HG03432 (cell line): ENCODE results near the gene BCAP31.
"Not testable (repeated sequence)": the region's sequence is repeated elsewhere in the genome, so short reads cannot be mapped to it uniquely, and the experiment has no call there.

Experiments used
- ATAC-seq: cut with Tn5 transposase; IDR thresholded peaks from one replicate; pipeline ENCODE4 v1.9.1; 2021; ENCODE audit warnings: mild to moderate bottlenecking, moderate library complexity; ENCODE audit not compliant: unreplicated experiment

The BCAP31 gene

DNA sequence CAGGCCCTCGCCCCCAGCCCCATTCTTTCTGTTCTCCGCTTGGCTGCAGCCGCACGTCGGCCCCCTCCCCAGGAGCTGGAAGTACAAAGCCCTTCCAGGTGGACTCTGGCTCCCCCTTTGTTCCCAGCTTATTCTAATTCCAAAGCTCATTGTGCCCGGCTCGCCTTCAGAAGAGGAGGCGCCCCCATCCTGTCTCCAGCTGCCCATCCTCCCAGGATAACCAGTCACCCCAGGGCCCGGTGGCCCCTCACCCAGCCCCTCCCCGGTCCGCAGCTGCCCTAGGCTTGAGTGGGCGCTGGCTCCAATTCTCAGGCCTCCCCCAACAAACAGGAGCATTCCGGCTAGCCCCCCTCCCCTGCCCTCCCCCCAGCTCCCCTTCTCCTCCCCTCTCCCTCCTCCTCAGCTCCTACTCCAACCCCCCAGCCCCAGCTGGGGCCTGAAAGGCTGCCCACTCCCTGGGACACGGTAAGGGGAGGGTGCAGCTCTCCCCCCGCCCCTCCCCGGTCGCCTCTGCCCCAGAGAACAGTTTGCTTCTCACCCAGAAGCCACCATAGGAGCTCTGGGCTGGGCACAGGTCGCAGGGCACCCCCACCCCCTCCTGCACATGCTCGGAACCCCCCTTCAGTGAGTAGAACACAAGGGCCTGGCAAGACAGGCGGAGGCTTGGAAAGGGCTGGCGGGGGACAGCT is 39.6 kb downstream of the BCAP31 start:
- no peak for ATAC-seq

DNA sequence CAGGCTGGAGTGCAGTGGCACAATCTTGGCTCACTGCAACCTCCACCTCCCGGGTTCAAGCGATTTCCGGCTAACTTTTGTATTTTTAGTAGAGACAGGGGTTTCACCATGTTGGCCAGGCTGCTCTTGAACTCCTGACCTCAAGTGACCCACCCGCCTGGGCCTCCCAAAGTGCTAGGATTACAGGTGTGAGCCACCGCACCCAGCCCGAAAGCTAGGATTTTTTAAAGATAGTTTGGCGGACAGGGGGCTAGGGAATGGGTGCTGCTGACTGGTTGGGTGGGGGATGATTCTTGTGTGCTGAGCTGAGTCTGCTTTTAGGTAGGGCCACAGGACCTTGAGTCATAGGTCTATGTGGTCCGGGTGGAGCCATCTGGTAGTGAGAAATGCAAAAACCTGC is 40.7 kb downstream of the BCAP31 start:
- not testable (repeated sequence) for ATAC-seq

DNA sequence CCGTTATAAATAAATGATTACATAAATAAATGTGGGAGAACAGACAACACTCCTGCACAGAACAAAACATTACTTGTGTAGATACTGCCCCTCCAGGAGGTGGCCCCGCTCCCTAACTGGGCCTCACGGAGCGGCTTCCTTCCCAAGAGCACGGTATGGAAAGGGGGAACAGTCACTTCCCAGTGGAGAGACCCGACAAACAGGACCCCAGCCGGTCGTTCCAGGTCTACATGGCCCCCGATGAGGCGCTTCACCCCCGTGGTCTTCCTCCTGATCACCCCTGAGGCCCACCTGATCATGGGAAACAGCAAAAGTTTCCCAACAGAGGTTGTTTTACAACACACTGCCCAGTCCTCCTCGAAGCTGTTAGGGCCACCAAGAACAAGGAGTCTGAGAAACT is 43.0 kb downstream of the BCAP31 start:
- ATAC-seq, result no peak

DNA sequence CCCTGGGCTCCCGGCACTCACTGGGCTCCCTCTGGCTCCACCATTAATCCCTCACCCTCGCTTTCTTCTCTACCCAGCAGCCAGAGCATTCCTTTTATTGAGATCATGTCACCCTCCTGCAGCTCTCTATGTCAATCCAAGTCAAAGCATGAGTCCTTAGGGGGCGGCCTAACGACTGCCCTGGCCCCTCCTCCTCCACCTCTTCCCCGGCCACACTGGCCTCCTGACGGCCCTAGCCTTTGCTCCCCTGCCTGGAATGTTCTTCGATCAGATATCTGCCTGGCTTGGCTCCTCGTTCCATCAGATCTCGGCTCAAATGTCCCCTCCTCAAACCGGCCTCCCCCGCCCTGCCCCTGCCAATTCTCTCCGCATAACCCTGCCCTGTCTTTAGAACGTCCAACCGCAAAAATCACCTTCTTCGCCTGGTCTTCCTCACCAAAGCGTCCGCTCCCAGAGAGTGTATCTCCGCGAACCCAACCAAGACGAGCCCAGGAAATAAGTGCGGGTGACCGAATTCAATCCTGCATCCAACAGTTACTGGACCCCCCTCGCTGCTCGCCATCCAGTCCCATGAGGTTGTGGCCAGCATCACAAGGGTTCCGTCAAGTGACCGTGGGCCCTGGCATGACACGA is 49.9 kb downstream of the BCAP31 start:
- no peak for ATAC-seq

DNA sequence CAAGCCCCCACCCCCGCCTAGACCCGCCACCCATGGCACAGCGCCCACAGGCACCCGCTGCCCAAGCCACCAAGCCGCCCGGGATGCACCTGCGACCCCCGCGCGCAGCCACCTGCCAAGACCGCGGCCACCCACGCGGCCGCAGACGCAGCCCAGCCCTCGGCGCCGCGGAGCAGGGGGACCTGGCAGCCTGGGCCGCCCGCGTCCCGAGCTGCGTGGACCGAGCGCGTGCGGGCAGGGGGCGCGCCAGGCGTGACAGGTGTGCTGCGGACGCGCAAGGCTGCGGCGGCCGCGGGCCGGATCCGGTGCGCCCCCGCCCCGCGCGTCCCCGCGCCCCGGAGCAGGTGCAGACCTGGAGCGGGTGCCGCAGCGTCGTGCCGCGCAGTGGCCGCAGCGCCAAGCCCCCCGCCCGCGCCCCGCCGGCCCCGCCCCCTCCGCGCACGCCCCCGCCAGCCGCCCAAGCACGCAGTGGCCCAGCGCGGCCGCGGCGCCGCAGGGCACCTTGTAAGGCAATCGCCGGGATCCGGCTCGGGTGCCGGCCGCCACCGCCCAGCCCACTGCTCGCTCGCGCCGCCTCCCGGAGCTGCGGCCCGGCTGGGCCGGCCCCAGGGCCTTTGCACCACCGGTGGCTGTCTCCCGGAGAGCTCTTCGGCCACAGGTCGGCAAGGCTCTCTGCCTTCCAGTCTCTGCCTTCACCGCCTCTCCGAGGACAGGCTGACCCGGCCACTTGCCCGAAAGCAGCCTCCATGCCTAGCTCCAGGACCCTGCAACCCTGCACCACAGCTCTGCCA is 50.6 kb downstream of the BCAP31 start, which contains the start of gene PNCK:
PNCK (minus strand) TSS at position 386 of the 791 bp plus-strand sequence. CDS start 737 bp downstream, outside the sequence.
- ATAC-seq, result no peak

DNA sequence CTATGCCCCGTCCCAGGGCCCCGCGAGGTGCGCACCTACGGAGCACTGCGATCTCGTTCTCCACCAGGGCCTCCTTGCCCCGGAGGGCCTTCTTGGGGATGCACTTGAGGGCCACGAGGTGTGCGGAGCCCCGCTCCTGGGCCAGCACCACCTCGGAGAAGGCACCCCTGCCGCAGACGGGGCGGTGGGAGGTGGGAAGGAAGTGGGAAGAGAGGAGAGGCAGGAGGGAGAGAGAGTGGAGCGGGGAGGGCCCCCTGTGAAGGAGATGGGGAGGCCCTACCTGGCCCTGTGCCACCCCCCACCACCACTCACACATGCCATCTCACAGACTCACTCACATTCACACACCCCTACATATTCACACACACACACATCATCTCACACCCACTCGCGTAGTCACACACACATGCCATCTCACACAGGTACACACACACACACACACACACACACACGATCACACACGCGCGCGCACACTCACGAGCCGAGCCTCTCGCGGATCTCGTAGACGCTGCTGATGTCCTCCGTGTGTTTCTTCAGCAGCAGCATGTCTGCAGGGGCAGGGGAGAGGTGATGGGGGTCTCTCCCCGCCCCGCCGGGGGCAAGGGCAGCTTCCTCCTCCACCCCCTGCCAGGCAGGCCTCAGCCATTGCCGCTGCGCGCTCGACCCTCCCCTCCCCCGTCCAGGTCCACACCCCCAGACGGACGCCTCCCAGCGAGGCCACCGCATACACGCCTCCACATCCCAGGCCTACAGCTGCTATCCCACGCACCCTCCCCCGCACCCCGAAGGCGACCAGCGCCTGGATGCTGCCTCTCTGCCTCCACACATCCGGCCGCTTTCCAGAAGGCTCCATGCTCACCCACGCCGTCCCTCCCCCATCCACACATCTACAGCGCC is 51.4 kb downstream of the BCAP31 start:
- no peak for ATAC-seq

DNA sequence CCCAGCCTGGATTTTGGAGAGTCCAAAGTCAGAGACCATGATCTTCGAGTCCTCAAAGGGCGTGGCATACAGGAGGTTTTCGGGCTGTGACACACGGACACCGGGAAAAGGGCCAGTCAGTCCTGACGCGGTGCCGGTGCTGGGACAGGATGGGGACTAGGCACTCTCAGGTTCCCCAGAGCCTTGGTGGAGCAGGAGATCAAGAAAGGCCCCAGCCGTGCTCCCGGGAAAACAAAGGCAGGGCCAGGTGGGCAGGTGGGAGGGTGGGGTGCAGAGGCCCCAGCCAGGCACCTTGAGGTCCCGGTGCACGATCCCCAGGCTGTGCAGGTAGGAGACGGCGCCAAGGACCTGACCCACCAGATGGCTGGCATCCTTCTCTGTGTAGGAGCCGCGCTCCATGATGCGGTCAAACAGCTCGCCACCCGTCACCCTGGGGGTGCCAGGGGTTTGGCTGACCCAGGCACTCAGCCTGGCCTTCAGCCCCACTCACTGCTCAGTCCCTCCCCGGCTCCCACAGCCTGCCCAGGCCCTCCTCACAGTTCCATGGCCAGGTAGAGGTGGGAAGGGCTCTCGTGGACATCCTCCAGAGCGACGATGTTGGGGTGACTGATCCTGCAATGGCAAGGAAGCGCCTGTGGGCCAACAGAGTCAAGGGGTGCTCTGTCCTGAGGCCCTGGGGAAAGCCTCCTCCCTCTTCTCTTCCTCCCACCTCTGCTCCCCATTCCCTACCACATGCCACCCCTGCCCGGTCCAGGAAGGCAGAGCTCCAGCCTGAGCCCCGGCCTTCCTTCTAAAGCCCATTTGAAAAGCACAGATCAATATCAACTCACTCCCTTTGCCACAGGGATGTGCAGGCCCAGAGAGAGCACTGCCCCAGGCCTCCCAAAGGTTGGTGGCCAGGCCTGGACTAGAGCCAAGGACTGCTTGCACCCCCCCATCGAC is 52.3 kb downstream of the BCAP31 start:
- no peak for ATAC-seq

DNA sequence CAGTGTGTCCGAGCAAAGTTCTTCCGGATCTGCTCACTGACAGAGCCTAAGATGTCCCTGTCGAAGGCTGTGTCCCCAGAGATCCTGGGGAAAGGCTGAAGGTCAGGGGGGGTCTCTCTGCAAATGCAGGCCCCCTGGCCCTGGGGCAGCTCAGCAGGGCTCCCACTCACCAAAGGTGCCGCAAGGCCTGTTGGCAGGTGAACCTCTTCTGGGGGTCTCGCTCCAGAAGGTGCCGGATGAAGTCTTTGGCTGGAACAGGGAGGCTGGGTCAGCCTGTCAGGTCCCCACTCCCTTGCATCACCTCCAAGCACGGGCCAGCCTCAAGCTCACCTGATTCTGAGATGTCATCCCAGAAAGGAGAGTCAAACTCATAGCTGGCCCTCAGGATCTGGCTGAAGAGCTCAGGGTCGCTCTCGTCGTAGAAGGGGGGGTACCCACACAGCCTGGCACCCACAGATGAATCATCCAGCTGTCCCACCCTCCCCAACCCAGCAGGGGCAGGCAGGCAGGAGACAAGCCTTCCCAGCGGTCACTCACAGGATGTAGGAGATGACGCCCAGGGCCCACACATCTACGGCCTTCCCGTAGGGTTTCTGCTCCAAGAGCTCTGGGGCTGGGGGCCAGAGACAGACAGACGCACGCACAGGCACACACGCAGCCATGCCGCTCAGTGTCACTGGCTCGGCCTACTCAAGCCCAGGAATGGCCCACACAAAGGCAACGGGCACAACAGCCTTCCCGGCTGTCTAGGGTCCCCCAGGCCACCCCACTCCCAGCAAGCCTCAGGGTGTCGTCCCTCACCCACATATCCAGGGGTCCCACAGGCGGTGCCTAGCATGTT is 53.2 kb downstream of the BCAP31 start:
- ATAC-seq, result no peak

DNA sequence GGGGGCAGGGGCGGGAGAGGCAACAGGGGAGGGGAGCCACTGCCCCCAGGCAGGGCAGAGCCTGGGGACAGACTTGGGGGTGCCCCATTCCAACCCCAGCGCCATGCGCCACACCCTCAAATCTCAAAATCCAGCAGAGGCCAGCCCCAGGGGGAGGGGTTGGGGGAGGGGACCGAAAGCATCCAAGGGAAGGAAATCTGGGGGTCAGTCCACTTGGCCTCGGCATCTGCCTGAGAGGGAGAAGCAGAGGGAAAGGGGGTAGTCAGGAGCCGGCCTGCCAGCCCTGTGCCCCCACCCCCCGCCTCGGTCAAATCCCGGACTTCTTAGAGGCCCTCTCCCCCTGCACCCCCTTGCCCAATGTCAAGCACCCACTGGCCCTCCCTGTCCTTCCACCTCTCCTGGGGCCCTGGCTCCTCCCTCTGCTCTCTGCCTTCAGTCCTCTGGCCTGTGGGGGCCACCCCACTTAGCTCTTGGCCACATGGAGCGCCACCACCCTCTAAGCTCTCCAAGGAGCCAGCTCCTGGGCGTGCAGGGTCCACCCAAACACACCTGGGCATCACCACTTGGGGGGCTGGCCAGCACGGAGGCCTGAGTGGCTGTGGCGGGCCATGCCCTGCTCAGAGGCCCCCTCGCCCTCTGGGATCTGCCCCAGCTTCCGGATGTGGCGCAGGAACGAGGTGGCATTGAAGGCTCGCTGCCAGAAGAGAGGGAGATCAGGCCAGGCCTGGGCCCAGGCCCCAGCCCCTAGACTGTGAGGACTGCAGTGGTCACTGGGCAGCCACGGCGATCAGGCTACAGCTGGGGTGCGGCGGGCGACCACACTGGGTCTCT is 54.1 kb downstream of the BCAP31 start:
- no peak for ATAC-seq

DNA sequence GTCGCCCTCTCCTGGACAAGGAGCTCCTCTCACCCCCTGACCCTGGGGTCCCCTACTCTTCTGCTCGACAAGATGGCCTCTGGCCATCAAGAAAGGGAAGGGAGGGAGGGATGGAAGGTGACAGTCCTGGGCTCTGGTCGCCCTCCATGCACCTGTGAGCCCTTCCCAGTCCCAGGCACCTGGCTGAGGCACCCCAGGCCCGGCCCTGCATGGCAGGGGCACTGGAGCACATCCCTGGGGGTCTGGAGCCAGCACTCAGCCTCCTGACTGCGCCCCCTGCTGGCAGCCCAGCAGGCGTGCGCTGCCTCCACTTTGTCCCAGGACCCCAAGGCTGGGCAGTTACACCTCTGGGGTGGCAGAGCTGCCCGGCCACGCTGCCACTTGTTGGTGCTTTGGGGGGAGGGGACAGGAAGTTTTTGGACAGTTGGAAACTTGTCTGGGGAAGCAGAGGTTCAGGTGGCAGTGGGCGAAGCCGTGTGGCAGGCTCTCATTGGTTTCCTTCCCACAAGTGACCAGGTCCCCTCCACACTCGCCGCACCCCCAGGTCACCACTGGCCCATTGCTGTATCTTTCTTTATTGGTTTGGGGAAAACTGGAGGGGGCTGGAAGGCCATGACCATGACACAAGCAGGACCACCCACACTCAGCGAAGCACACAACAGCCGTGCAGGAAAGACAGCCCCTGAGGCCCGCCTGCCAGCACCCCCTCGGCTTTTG is 54.9 kb downstream of the BCAP31 start:
- ATAC-seq, result no peak

DNA sequence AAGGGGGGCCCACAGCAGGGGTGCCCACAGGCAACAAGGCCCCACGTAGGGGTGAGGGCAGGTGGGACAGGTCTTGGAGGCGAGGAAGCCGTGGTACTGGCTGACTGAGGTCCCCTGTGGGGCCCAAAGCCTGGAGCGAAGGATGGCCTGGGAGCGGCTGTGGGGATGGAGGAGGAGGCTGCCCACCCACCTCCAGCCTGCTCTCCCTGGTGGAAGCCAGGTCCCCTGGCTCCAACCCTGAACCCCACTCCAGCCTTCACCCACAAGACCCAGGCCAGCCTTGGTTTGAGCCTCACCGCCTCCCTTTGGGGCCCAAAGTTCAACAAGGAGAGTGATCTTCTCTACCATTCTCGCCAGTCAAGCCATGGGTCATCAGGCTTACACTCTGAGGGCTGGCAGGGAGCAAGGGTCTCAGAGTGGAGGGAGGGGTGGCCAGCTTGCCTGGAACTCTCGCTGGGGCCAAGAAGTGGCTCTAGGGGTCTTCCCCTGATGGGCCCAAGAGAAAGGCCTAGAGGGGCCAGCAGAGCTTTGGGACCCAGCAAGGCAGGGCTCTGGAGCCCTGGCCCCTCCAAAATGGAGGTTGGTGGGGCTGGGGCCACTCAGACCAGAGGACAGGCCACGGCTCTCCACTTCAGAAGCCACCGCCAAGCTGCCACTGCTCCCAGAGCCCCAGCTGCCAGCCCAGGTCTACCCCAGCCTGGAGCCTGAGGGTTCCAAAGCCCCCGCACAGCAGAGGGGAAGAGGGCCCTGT is 55.6 kb downstream of the BCAP31 start:
- no peak for ATAC-seq

DNA sequence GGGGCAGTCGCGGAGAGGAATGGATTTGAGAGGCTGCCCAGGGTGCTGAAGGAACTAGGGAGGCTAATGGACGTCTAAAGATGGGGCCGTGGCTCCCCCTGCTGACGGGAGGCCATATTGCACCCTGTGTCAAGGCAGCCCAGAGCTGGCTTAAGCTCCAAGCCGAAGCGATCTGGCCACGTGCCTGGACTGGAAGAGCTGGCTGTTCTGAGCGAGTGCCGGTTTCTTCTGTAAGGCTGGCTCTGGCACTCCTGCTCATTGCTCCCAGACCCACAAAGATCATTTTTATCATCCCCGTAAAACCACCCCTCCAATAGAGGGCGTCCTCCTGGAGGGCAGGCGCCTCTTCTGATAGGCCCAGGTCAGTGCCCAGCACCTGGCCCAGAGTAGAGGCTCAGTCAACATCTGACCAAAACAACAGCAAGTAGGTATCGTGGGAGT is 56.2 kb downstream of the BCAP31 start:
- no peak for ATAC-seq

DNA sequence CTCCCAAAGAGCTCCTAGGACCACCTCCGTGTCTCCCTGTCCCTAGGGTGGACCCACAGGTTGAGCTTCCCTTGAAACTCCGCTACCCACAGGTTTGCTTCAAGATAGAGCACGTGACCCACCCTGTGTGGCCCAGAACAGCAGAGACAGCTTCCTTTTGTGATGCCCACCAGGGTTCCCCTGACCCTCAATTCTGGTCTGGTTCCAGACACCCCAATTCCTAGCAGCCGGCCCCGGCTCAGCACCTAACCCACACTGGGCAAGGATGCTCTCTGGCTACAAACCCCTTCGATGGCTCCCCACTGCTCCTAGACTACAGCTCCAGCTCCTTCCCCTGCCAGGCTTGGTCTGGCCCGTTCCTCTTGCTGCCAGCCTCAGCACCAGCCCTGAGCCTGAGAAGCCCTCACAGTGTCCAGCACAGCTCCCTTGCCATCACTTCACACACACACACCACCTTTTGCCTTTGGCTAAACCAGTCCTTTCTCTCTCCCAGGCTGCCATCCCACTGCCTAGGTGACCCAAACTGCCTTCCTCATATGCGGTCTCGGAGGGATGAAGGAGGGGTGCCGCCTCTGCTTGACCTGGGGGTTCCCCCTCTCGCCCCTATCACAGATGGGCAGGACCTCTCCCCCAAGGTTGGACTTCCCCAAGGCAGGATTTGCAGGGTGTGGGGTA is 56.8 kb downstream of the BCAP31 start:
- no peak for ATAC-seq

DNA sequence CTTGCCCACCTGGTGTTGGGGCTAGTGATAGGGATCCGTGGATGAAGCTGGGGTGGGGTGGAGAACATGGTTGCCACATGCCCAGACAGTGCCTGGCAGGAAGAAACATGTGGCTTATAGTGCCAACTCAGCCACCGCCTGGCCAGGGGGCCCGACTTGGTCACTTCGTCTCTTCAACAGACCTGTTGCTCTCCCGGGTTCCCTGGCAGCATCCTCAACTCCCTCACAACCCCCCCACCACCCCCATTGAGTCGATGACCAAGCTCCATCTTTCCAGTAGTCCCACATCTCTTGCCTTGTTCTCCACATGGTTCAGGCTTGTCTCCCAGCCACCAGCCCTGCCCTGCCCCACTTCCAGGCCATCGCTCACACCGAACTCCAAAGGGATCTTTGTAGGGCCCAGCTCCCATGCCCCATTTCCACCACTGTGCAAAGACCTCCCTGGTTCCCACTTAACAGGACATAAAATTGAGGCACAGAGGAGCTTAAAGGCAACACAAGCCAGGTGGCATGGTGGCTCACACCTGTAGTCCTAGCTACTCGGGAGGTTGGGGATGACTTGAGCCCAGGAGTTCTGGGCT is 58.4 kb downstream of the BCAP31 start:
- ATAC-seq, result no peak

DNA sequence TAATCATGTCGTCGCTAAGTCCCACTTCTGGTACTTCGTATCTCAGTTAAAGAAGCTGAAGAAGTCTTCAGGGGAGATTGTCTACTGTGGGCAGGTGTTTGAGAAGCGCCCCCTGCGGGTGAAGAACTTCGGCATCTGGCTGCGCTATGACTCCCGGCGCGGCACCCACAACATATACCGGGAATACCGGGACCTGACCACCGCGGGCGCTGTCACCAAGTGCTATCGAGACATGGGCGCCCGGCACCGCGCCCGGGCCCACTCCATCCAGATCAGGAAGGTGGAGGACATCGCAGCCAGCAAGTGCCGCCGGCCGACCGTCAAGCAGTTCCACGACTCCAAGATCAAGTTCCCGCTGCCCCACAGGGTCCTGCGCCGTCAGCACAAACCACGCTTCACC is 61.9 kb downstream of the BCAP31 start:
- no peak for ATAC-seq

DNA sequence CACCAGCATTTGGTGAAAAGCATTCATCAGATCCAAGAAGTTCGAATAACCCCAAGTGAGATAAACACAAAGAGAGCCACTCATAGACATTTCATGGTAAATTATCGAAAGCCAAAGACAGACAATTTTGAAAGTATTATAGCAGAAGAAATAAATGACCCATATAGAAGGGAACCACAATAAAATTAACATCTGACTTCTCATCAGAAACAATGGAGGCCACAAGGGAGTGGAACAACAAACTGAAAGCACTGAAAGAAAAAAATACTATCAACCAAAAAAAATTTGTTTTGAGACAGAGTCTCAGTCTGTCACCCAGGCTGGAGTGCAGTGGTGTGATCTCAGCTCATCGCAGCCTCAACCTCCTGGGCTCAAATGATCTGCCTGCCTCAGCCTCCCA is 64.9 kb downstream of the BCAP31 start:
- ATAC-seq, result no peak
